Breast epithelium (tissue), 4 donors: ENCODE results near the gene CD55. TPM values are rescaled to one million over a fixed set of nuclear protein-coding genes. Genes with fewer than 3 reads are reported as not detected.

ENCODE experiments used
- DNase-seq, 2 donors: peaks; one replicate each; pipeline ENCODE4 v3.0.0-alpha.2; 2019; ENCODE audit warnings: low spot score in 2 of 2
- H3K27ac ChIP-seq, 2 donors: fragments of 200-600 bp; sonication (generic) in 1 of 2; one replicate each; pipeline ENCODE4 v1.5.1; 2016 to 2019; ENCODE audit warnings: mild to moderate bottlenecking in 1 of 2
- H3K27me3 ChIP-seq, 2 donors: fragments of 200-600 bp; sonication (generic) in 1 of 2; one replicate each; pipeline versions ENCODE4 v1.5.1 to v1.6.0; 2017 to 2019; ENCODE audit warnings: control low read depth in 1 of 2, mild to moderate bottlenecking in 1 of 2
- H3K36me3 ChIP-seq: fragments of 200-600 bp; one replicate; pipeline ENCODE4 v1.5.1; 2019
- H3K4me1 ChIP-seq, 2 donors: fragments of 200-600 bp; sonication (generic); one replicate each; pipeline ENCODE4 v1.5.1; 2016 to 2019; ENCODE audit warnings: control low read depth in 1 of 2
- H3K4me3 ChIP-seq, 3 donors: fragments of 200-600 bp; sonication (generic); 1 replicate in 2 of 3; 2 replicates in 1 of 3; pipeline ENCODE4 v1.5.1; 2016 to 2019; ENCODE audit warnings: mild to moderate bottlenecking in 3 of 3, moderate library complexity in 2 of 3
- H3K9me3 ChIP-seq, 2 donors: fragments of 200-600 bp; sonication (generic) in 1 of 2; one replicate each; pipeline ENCODE4 v1.5.1; 2016 to 2019; ENCODE audit warnings: control low read depth in 1 of 2
- CTCF ChIP-seq, 3 donors: fragments of 450-650 bp; IDR thresholded peaks; one replicate each; pipeline ENCODE4 v1.5.1; 2016 to 2017; ENCODE audit warnings: antibody characterized with exemption in 3 of 3, mild to moderate bottlenecking in 3 of 3, moderate library complexity in 3 of 3
- POLR2A ChIP-seq: fragments of 450-650 bp; IDR thresholded peaks from one replicate; pipeline ENCODE4 v1.6.1; 2016; ENCODE audit warnings: antibody characterized with exemption, mild to moderate bottlenecking, moderate library complexity
- POLR2AphosphoS5 ChIP-seq, 3 donors: sonication (generic); formaldehyde crosslinking; IDR thresholded peaks; one replicate each; pipeline ENCODE4 v1.6.1; 2017; ENCODE audit warnings: antibody characterized with exemption in 3 of 3
- intact Hi-C: fragments of 100-400 bp; cut with DNase I; formaldehyde crosslinking; loops from one replicate; pipeline ENCODE4 v1.15.1; 2023; ENCODE audit warnings: low total_unique reads
- total RNA-seq, 3 donors: library from RNA; depleted of rRNA; stranded (reverse); fragments of >200 nt; gene quantifications; one replicate each; pipeline ENCODE4 v1.1.0, GENCODE V29; 2016

The CD55 gene
- total RNA-seq, 3 donors from 2014 or later, result 65.4 to 132 (median 67.8) TPM

DNA sequence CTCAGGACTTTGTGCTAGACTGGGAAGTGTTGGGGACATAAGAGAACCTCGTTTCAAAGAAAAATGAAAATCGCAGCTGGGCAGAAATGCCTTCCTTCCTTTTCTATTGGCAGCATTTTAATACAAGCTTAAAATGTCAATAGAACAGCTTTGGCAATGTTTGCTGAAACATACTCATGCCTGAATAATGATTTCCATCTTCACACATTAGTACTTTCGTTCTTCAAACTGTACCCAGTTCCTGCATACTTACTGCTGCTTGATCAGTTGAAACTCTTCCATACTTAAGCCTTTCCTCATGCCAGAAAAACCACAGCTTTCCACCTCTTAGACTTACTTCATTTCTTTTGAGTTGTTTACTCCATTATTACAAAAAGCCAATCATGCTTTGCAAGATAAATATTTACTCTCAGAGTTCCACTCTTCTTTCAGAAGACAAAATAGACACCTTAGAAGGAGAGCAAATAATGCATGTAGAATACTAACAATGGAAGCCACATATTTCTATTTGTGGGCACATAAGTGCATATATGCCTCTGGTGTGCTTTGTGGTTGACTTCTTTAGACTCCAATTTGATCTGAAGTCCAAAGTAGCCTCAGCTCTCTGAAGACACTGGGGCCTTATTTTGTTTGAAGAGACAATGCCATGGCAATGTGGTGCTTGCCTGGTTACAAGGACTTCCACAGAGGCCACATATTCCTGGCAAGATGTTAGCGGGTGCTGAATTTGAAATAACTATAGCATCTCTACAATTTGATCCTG lies 22.7 kb upstream of the CD55 start:
- no peaks in the 10 kb centered on the region for H3K36me3 ChIP-seq
- no peak for DNase-seq
- H3K27me3 ChIP-seq, result no peaks in the 10 kb centered on the region
- TF ChIP-seq CTCF (IDR thresholded peaks at IDR 0.05) (no peak), POLR2AphosphoS5 (IDR thresholded peaks at IDR 0.05) (no peak), POLR2A (no peak)
- H3K9me3 ChIP-seq, result no peaks in the 10 kb centered on the region
- no peaks in the 10 kb centered on the region for H3K4me1 ChIP-seq
- H3K4me3 ChIP-seq, result peak overlapping the region in 1 of 3 donors; percentile 10
- intact Hi-C loops, result no loop called here
- H3K27ac ChIP-seq, result peak overlapping the region; percentile 54 to 63

GRCh38 chr1:207300970-207301369 lies 20.5 kb upstream of the CD55 start:
- H3K4me1 ChIP-seq, result no peaks in the 10 kb centered on the region
- no peak for DNase-seq
- no peaks in the 10 kb centered on the region for H3K9me3 ChIP-seq
- no peaks in the 10 kb centered on the region for H3K36me3 ChIP-seq
- H3K27ac ChIP-seq, result no peak overlapping the region
- TF ChIP-seq POLR2AphosphoS5 (IDR thresholded peaks at IDR 0.05), result no peak
- TF ChIP-seq CTCF (IDR thresholded peaks at IDR 0.05), result no peak
- TF ChIP-seq POLR2A, result no peak
- intact Hi-C loops, result no loop called here
- no peaks in the 10 kb centered on the region for H3K27me3 ChIP-seq
- no peak overlapping the region for H3K4me3 ChIP-seq

- intact Hi-C loops, result no loop called here
- no peak overlapping the region for H3K4me3 ChIP-seq
- H3K36me3 ChIP-seq, result no peaks in the 10 kb centered on the region
- H3K27me3 ChIP-seq, result no peaks in the 10 kb centered on the region
- no peak for DNase-seq
- H3K9me3 ChIP-seq, result no peaks in the 10 kb centered on the region
- H3K27ac ChIP-seq, result no peak overlapping the region
- H3K4me1 ChIP-seq, result no peaks in the 10 kb centered on the region
- no peak for TF ChIP-seq POLR2A
- TF ChIP-seq CTCF (IDR thresholded peaks at IDR 0.05), result no peak
- TF ChIP-seq POLR2AphosphoS5 (IDR thresholded peaks at IDR 0.05), result no peak
Measured at GRCh38 chr1:207302618-207303393, 18.7 kb upstream of the CD55 start.

GRCh38 chr1:207304710-207305488 lies 16.6 kb upstream of the CD55 start:
- DNase-seq, result no peak

More at GRCh38 chr1:207304710-207305488, 16.6 kb upstream of the CD55 start:
- intact Hi-C loops, result no loop called here
- Histone ChIP-seq H3K27ac (no peak overlapping the region), H3K27me3 (no peaks in the 10 kb centered on the region), H3K9me3 (no peaks in the 10 kb centered on the region), H3K4me3 (no peak overlapping the region), H3K4me1 (no peaks in the 10 kb centered on the region), H3K36me3 (no peaks in the 10 kb centered on the region)
- no peak for TF ChIP-seq CTCF (IDR thresholded peaks at IDR 0.05)
- TF ChIP-seq POLR2A, result no peak
- TF ChIP-seq POLR2AphosphoS5 (IDR thresholded peaks at IDR 0.05), result no peak
